ENCODE results near the gene ECE2. TPM values are rescaled to one million over a fixed set of nuclear protein-coding genes. Genes with fewer than 3 reads are reported as not detected.

Gene ECE2
- polyA plus RNA-seq, 1 donor from 2014 or later, result 0.22 TPM

DNA sequence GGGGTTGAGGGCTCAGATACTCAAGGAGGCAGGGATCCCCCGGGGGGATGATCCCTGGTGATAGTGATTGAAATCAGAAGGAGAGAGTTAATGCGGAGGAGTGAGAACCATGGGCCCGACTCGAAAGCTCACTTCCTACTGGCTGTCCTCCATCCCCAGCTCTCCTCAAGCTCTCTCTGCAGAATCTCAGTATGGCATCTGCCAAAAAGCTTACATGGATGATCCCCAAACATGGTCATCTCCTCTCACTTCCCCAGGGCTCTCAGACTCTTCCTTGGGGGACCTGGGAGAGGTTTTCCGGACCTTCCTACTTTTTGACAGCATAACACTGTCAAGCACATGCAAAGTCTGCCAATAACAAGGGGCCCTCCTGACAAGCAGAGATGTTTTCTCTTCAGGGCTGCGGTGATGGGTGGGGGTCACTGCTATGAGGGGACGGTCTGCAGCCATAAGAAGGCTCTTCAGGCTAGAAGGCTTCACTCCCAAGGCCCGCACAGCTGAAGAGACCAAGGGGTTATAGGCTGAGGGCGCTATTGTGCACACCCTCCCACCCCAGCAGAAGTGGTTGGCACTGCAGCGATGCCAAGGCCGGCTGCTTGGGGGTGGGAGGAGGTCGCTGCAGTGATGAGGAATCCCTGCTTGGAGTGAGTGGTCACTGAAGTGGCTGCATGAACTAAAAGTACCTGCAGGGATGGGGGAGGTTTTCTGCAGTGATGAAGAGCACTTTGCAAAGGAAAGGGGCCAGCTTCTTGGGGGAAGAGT, 47.3 kb upstream of the ECE2 start:
- Histone ChIP-seq H3K9ac (ENCODE audit: low read length) (no peak overlapping the region), H3K27ac (ENCODE audit: low read length) (no peak overlapping the region), H3K9me2 (ENCODE audit: insufficient read depth, low read length) (no peaks in the 10 kb centered on the region), H3K9me3 (ENCODE audit: low read length) (no peaks in the 10 kb centered on the region), H3K36me3 (ENCODE audit: insufficient read depth, low read length) (no peaks in the 10 kb centered on the region), H4K20me1 (ENCODE audit: insufficient read depth) (no peaks in the 10 kb centered on the region), H3F3A (ENCODE audit: insufficient read depth, low read length, poor library complexity, severe bottlenecking) (no peaks in the 10 kb centered on the region), H3K4me2 (ENCODE audit: low read length) (no peak overlapping the region), H3K27me3 (ENCODE audit: insufficient read depth, low read depth, low read length) (peaks cover 68% of the 10 kb centered on the region), H3K79me2 (replicated peaks; ENCODE audit: insufficient read depth, low read length) (no peaks in the 10 kb centered on the region), H3K4me3 (ENCODE audit: low read length) (peak overlapping the region; percentile 76), H2AFZ (ENCODE audit: low read depth, low read length) (no peak overlapping the region)
- TF ChIP-seq EP300 (conservative IDR thresholded peaks at IDR 0.05; ENCODE audit: poor library complexity, severe bottlenecking) (no peak), EZH2 (IDR thresholded peaks at IDR 0.05; ENCODE audit: borderline replicate concordance, insufficient read depth, low read length, poor library complexity, severe bottlenecking) (no peak), TAF1 (IDR thresholded peaks at IDR 0.05; ENCODE audit: low read depth) (no peak), RAD21 (conservative IDR thresholded peaks at IDR 0.05) (no peak), POLR2AphosphoS5 (IDR thresholded peaks at IDR 0.05) (no peak), SMC3 (conservative IDR thresholded peaks at IDR 0.05; ENCODE audit: poor library complexity) (no peak), MXI1 (conservative IDR thresholded peaks at IDR 0.05; ENCODE audit: poor library complexity, severe bottlenecking) (no peak)
- TF ChIP-seq, protein P1, sequence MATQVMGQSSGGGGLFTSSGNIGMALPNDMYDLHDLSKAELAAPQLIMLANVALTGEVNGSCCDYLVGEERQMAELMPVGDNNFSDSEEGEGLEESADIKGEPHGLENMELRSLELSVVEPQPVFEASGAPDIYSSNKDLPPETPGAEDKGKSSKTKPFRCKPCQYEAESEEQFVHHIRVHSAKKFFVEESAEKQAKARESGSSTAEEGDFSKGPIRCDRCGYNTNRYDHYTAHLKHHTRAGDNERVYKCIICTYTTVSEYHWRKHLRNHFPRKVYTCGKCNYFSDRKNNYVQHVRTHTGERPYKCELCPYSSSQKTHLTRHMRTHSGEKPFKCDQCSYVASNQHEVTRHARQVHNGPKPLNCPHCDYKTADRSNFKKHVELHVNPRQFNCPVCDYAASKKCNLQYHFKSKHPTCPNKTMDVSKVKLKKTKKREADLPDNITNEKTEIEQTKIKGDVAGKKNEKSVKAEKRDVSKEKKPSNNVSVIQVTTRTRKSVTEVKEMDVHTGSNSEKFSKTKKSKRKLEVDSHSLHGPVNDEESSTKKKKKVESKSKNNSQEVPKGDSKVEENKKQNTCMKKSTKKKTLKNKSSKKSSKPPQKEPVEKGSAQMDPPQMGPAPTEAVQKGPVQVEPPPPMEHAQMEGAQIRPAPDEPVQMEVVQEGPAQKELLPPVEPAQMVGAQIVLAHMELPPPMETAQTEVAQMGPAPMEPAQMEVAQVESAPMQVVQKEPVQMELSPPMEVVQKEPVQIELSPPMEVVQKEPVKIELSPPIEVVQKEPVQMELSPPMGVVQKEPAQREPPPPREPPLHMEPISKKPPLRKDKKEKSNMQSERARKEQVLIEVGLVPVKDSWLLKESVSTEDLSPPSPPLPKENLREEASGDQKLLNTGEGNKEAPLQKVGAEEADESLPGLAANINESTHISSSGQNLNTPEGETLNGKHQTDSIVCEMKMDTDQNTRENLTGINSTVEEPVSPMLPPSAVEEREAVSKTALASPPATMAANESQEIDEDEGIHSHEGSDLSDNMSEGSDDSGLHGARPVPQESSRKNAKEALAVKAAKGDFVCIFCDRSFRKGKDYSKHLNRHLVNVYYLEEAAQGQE (IDR thresholded peaks at IDR 0.05; ENCODE audit: borderline replicate concordance), result no peak
- TF ChIP-seq, protein P2, sequence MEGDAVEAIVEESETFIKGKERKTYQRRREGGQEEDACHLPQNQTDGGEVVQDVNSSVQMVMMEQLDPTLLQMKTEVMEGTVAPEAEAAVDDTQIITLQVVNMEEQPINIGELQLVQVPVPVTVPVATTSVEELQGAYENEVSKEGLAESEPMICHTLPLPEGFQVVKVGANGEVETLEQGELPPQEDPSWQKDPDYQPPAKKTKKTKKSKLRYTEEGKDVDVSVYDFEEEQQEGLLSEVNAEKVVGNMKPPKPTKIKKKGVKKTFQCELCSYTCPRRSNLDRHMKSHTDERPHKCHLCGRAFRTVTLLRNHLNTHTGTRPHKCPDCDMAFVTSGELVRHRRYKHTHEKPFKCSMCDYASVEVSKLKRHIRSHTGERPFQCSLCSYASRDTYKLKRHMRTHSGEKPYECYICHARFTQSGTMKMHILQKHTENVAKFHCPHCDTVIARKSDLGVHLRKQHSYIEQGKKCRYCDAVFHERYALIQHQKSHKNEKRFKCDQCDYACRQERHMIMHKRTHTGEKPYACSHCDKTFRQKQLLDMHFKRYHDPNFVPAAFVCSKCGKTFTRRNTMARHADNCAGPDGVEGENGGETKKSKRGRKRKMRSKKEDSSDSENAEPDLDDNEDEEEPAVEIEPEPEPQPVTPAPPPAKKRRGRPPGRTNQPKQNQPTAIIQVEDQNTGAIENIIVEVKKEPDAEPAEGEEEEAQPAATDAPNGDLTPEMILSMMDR (IDR thresholded peaks at IDR 0.05; ENCODE audit: poor library complexity, severe bottlenecking), result no peak

DNA sequence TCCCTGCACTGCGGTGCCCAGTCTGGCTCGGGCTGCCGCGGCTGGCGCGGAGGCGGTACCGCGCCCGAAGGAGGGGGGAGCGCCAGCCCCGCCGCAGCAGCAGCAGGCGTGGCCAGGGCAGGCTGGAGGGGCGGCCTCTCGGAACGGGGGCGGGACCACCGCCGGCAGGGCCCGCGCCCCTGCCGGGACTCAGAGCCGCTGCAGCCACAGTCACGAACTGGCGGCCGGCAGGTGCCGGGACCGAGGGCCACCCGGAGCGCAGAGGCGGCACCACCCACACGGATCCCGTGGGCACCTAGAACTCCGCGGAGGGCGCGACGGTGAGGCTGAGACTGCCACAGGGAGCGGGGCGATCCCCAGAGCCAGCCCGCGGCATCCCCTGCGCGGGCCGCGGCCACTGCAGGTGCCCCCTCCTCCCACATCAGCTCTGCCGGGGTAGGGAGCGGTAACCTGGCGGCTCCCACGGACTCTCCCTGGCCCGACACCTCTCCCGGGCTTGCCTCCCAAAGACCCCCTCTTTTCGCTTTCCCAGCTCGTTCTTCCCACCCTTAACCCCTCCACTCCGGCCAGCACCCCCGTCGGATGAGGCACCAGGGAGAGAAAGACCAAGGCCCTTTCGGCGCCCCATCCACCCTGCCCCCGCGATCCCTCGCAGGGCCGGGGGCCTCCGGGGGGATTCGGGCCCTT, 46.3 kb upstream of the ECE2 start, which contains the start of gene VWA5B2:
Gene VWA5B2 (plus strand): TSS at position 192 of the 687 bp plus-strand sequence. CDS start 944 bp downstream, outside the sequence.
- H3K9ac ChIP-seq (ENCODE audit: low read length), result peak within 1 kb of the TSS; percentile 44
- no peaks in the 10 kb centered on the region for H4K20me1 ChIP-seq (ENCODE audit: insufficient read depth)
- no peaks in the 10 kb centered on the region for H3F3A ChIP-seq (ENCODE audit: insufficient read depth, low read length, poor library complexity, severe bottlenecking)
- H3K4me2 ChIP-seq (ENCODE audit: low read length), result peak within 1 kb of the TSS; percentile 51
- peaks cover 74% of the 10 kb centered on the region for H3K27me3 ChIP-seq (ENCODE audit: insufficient read depth, low read depth, low read length)
- H3K9me3 ChIP-seq (ENCODE audit: low read length), result no peaks in the 10 kb centered on the region
- H2AFZ ChIP-seq (ENCODE audit: low read depth, low read length), result no peak within 1 kb of the TSS
- no peak within 1 kb of the TSS for H3K27ac ChIP-seq (ENCODE audit: low read length)
- no peaks in the 10 kb centered on the region for H3K36me3 ChIP-seq (ENCODE audit: insufficient read depth, low read length)
- peak within 1 kb of the TSS; percentile 76 for H3K4me3 ChIP-seq (ENCODE audit: low read length)
- H3K79me2 ChIP-seq (replicated peaks; ENCODE audit: insufficient read depth, low read length), result no peaks in the 10 kb centered on the region
- TF ChIP-seq, protein P2 (IDR thresholded peaks at IDR 0.05; ENCODE audit: poor library complexity, severe bottlenecking), result peak; percentile 55
- no peak for TF ChIP-seq SMC3 (conservative IDR thresholded peaks at IDR 0.05; ENCODE audit: poor library complexity)
- peak; percentile 32 for TF ChIP-seq MXI1 (conservative IDR thresholded peaks at IDR 0.05; ENCODE audit: poor library complexity, severe bottlenecking)
- TF ChIP-seq RAD21 (conservative IDR thresholded peaks at IDR 0.05), result no peak
- no peak for TF ChIP-seq EP300 (conservative IDR thresholded peaks at IDR 0.05; ENCODE audit: poor library complexity, severe bottlenecking)
- no peak for TF ChIP-seq EZH2 (IDR thresholded peaks at IDR 0.05; ENCODE audit: borderline replicate concordance, insufficient read depth, low read length, poor library complexity, severe bottlenecking)
- no peak for TF ChIP-seq TAF1 (IDR thresholded peaks at IDR 0.05; ENCODE audit: low read depth)
- TF ChIP-seq, protein P1 (IDR thresholded peaks at IDR 0.05; ENCODE audit: borderline replicate concordance), result no peak
- TF ChIP-seq POLR2AphosphoS5 (IDR thresholded peaks at IDR 0.05), result no peak
- no peaks in the 10 kb centered on the region for H3K9me2 ChIP-seq (ENCODE audit: insufficient read depth, low read length)
